ENCODE results near the gene PDLIM3. TPM values are rescaled to one million over a fixed set of nuclear protein-coding genes. Genes with fewer than 3 reads are reported as not detected.

The PDLIM3 gene
- polyA plus RNA-seq, 1 donor (not counting 4 experiments of a cell fraction or from before 2014, with no cell fraction given): not detected

DNA sequence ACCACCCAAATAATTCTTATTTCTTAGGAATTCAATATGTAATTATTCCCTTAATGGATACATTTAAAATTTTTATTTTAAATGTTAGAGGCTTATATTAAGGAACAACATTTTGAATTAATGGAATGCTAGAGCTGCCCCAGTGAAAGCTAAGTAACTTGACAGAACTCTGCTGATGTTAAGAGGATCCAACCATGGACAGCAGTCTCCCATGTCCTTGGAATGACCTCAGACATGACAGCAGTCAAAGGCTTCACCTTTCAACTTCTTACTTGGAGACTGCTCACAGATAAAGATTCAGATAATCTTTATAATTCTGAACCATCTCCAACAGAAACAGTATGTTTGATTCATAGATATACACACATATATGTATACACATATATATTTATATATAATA lies 17.2 kb downstream of the PDLIM3 start:
- Histone ChIP-seq H3K36me3 (ENCODE audit: control insufficient read depth in 2 of 2, extremely low read depth in 1 of 2, insufficient read depth in 2 of 2, low read length in 2 of 2) (no peaks in the 10 kb centered on the region), H3K4me3 (ENCODE audit: control insufficient read depth in 2 of 3, extremely low read depth in 1 of 3, insufficient read depth in 2 of 3, low read depth in 1 of 3, low read length in 3 of 3) (no peak overlapping the region), H3K9me3 (ENCODE audit: control insufficient read depth, low read depth, low read length) (no peaks in the 10 kb centered on the region), H3K79me2 (ENCODE audit: control insufficient read depth, insufficient read depth, low read length) (no peaks in the 10 kb centered on the region), H4K20me1 (ENCODE audit: control insufficient read depth, extremely low read depth, insufficient read depth, low read length) (no peaks in the 10 kb centered on the region), H3K4me2 (ENCODE audit: control insufficient read depth, extremely low read depth, insufficient read depth, low read depth, low read length) (no peak overlapping the region), H3K27ac (ENCODE audit: control insufficient read depth, insufficient read depth, low read length) (no peak overlapping the region), H3K27me3 (ENCODE audit: control insufficient read depth, extremely low read depth, insufficient read depth, low read length) (no peaks in the 10 kb centered on the region), H2AFZ (ENCODE audit: control insufficient read depth, low read length) (no peak overlapping the region), H3K4me1 (ENCODE audit: control insufficient read depth, extremely low read depth, insufficient read depth, low read length) (no peaks in the 10 kb centered on the region), H3K9me1 (ENCODE audit: control insufficient read depth, extremely low read depth, insufficient read depth, low read length) (no peaks in the 10 kb centered on the region), H3K9ac (ENCODE audit: control insufficient read depth, extremely low read depth, insufficient read depth, low read length) (no peak overlapping the region)
- FAIRE-seq: no peak
- no peak for DNase-seq (ENCODE audit: low read depth, low spot score)
- TF ChIP-seq EZH2 (IDR thresholded peaks at IDR 0.05; ENCODE audit: low read length): no peak
- TF ChIP-seq, protein P1, sequence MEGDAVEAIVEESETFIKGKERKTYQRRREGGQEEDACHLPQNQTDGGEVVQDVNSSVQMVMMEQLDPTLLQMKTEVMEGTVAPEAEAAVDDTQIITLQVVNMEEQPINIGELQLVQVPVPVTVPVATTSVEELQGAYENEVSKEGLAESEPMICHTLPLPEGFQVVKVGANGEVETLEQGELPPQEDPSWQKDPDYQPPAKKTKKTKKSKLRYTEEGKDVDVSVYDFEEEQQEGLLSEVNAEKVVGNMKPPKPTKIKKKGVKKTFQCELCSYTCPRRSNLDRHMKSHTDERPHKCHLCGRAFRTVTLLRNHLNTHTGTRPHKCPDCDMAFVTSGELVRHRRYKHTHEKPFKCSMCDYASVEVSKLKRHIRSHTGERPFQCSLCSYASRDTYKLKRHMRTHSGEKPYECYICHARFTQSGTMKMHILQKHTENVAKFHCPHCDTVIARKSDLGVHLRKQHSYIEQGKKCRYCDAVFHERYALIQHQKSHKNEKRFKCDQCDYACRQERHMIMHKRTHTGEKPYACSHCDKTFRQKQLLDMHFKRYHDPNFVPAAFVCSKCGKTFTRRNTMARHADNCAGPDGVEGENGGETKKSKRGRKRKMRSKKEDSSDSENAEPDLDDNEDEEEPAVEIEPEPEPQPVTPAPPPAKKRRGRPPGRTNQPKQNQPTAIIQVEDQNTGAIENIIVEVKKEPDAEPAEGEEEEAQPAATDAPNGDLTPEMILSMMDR (optimal IDR thresholded peaks at IDR 0.05 in 1 of 3, IDR thresholded peaks at IDR 0.05 in 1 of 3, conservative IDR thresholded peaks at IDR 0.05 in 1 of 3; ENCODE audit: extremely low read depth in 1 of 3, insufficient read depth in 2 of 3, low read length in 3 of 3): no peak
- dilution Hi-C loops (cut with MboI; ENCODE audit: extremely low pct_ligation_motif_present, low sequenced_read_pairs): no loop called here

DNA sequence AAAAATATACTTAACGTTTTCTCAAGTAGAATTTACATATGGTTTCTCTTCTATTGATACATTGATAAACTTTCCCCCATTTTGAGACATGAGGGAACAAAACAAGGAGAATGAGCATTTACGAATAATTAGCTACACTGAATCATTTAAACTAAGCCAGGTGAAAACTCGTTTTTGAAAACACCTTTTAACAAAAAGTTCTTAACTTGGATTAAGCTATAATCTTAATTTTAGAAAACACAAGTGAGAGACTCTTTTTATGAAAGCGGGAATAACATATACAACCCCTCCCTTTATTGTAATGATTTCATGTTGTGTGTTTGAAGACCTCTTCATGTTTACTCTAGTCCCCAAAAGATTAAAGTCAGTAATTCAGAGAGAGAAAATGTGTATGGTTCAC lies 20.1 kb downstream of the PDLIM3 start:
- Histone ChIP-seq H3K27ac (ENCODE audit: control insufficient read depth, insufficient read depth, low read length) (no peak overlapping the region), H3K79me2 (ENCODE audit: control insufficient read depth, insufficient read depth, low read length) (no peaks in the 10 kb centered on the region), H3K4me1 (ENCODE audit: control insufficient read depth, extremely low read depth, insufficient read depth, low read length) (no peaks in the 10 kb centered on the region), H3K27me3 (ENCODE audit: control insufficient read depth, extremely low read depth, insufficient read depth, low read length) (no peaks in the 10 kb centered on the region), H3K4me2 (ENCODE audit: control insufficient read depth, extremely low read depth, insufficient read depth, low read depth, low read length) (no peak overlapping the region), H3K9ac (ENCODE audit: control insufficient read depth, extremely low read depth, insufficient read depth, low read length) (no peak overlapping the region), H2AFZ (ENCODE audit: control insufficient read depth, low read length) (no peak overlapping the region), H3K36me3 (ENCODE audit: control insufficient read depth in 2 of 2, extremely low read depth in 1 of 2, insufficient read depth in 2 of 2, low read length in 2 of 2) (no peaks in the 10 kb centered on the region), H3K9me1 (ENCODE audit: control insufficient read depth, extremely low read depth, insufficient read depth, low read length) (no peaks in the 10 kb centered on the region), H3K4me3 (ENCODE audit: control insufficient read depth in 2 of 3, extremely low read depth in 1 of 3, insufficient read depth in 2 of 3, low read depth in 1 of 3, low read length in 3 of 3) (no peak overlapping the region), H4K20me1 (ENCODE audit: control insufficient read depth, extremely low read depth, insufficient read depth, low read length) (no peaks in the 10 kb centered on the region), H3K9me3 (ENCODE audit: control insufficient read depth, low read depth, low read length) (no peaks in the 10 kb centered on the region)
- dilution Hi-C loops (cut with MboI; ENCODE audit: extremely low pct_ligation_motif_present, low sequenced_read_pairs): no loop called here
- DNase-seq (ENCODE audit: low read depth, low spot score) (no peak), FAIRE-seq (no peak)
- no peak for TF ChIP-seq EZH2 (IDR thresholded peaks at IDR 0.05; ENCODE audit: low read length)
- TF ChIP-seq, protein P1 (optimal IDR thresholded peaks at IDR 0.05 in 1 of 3, IDR thresholded peaks at IDR 0.05 in 1 of 3, conservative IDR thresholded peaks at IDR 0.05 in 1 of 3; ENCODE audit: extremely low read depth in 1 of 3, insufficient read depth in 2 of 3, low read length in 3 of 3): no peak

Data from keratinocyte (primary cell).